Left renal pelvis (tissue), 4 donors: ENCODE data around the gene ICAM3. TPM values are rescaled to one million over a fixed set of nuclear protein-coding genes. Genes with fewer than 3 reads are reported as not detected.

Experiments used
- DNase-seq, 4 donors: peaks; one replicate each; pipeline ENCODE4 v3.0.0-alpha.2; 2013; ENCODE audit warnings: low read depth in 4 of 4, low spot score in 3 of 4
- polyA plus RNA-seq, 4 donors: library from polyadenylated mRNA; unstranded; fragments of 120-200 nt; gene quantifications; one replicate each; pipeline ENCODE4 v1.2.1, GENCODE V29; 2013; ENCODE audit not compliant: insufficient read length in 4 of 4

Gene ICAM3
- polyA plus RNA-seq, 4 donors = 6.6 to 9.4 (median 9.0) TPM

DNA sequence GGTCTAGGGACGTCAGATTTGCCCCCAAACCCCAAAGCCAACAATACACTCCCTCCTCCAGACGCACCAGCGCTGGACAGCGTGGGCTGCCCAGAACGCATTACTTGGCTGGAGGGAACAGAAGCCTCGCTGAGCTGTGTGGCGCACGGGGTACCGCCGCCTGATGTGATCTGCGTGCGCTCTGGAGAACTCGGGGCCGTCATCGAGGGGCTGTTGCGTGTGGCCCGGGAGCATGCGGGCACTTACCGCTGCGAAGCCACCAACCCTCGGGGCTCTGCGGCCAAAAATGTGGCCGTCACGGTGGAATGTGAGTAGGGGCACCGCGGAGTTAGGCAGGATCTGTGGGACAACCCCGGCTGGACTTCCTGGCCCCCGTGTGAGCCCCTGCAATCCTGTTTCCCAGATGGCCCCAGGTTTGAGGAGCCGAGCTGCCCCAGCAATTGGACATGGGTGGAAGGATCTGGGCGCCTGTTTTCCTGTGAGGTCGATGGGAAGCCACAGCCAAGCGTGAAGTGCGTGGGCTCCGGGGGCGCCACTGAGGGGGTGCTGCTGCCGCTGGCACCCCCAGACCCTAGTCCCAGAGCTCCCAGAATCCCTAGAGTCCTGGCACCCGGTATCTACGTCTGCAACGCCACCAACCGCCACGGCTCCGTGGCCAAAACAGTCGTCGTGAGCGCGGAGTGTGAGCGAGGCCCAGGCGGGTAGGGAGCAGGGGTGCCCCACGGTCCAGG, 45.6 kb downstream of the ICAM3 start:
- no peak for DNase-seq

DNA sequence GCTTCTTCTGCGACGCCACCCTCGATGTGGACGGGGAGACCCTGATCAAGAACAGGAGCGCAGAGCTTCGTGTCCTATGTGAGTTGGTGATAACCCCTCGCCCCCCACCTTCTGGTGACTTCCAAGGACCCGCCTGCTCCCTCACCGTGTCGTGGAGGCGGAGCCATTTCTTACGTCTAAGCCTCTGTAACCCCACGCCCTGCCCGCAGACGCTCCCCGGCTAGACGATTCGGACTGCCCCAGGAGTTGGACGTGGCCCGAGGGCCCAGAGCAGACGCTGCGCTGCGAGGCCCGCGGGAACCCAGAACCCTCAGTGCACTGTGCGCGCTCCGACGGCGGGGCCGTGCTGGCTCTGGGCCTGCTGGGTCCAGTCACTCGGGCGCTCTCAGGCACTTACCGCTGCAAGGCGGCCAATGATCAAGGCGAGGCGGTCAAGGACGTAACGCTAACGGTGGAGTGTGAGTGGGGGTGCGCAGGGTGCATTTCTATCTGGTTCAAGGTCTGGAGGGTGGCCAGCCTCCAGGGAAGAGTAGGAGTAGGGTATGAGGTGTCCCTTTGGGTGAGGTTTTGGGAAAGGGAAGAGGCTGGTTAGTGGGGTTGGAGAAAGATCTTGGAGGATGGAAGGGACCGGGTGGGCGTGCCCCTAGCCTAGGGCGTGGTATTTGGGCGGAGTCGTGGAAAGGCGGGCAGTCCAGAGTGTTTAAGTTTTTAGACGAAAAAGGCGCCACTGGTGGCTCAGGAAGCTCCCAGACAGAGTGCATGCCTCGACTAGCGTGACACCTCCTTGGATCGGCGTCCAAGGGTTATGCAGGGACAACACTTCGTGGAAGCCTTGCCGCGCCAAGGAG, 46.4 kb downstream of the ICAM3 start:
- no peak for DNase-seq

DNA sequence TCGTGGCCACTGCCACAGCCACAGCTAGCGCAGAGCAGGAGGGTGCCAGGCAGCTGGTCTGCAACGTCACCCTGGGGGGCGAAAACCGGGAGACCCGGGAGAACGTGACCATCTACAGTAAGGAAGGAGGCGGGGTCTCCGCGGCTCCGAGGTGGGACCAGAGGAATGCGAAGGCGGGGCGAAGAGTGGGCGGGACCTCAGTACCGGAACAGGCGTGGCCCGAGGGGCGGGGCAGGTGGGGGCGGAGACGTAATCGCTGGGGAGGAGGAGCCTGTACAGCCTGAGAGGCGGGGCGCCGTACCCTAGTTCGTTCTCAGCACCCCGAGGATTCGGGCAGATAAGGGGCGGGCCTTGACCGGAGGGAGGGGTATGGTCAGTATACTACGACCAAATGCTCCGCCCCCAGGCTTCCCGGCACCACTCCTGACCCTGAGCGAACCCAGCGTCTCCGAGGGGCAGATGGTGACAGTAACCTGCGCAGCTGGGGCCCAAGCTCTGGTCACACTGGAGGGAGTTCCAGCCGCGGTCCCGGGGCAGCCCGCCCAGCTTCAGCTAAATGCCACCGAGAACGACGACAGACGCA, 47.1 kb downstream of the ICAM3 start:
- DNase-seq = no peak

DNA sequence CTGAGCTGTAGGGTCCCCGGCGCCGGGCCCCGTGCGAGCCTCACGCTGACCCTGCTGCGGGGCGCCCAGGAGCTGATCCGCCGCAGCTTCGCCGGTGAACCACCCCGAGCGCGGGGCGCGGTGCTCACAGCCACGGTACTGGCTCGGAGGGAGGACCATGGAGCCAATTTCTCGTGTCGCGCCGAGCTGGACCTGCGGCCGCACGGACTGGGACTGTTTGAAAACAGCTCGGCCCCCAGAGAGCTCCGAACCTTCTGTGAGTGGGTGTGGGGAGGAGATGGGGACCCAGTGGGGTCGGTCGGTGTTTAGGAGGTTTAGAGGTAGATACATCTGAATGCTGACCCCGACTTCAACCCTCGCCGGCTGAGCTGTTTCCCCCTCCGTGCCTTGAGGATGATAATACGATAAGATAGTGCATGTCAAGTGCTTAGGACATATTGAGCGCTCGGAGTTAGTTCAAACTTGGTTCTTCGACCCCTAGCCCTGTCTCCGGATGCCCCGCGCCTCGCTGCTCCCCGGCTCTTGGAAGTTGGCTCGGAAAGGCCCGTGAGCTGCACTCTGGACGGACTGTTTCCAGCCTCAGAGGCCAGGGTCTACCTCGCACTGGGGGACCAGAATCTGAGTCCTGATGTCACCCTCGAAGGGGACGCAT, 47.7 kb downstream of the ICAM3 start:
- DNase-seq = no peak

DNA sequence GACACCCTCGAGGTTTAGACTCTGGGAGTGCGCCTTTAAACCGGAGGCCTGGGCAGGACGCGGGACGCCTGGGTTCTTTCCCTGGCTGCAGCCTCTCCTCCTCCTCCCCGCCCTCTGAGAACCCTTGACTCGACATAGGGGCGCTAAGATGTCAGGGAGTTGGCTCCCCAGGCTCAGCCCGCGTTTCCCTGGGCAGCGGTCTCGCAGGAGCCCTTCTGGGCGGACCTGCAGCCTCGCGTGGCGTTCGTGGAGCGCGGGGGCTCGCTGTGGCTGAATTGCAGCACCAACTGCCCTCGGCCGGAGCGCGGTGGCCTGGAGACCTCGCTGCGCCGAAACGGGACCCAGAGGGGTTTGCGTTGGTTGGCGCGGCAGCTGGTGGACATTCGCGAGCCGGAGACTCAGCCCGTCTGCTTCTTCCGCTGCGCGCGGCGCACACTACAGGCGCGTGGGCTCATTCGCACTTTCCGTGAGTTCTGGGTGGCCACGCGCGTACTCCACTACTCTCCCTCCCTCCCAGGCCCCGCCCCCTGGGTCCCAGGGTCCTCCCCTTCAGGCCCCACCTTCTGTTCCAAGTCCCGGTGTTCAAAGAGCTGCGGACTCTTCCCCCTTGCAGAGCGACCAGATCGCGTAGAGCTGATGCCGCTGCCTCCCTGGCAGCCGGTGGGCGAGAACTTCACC, 48.4 kb downstream of the ICAM3 start:
- no peak for DNase-seq

DNA sequence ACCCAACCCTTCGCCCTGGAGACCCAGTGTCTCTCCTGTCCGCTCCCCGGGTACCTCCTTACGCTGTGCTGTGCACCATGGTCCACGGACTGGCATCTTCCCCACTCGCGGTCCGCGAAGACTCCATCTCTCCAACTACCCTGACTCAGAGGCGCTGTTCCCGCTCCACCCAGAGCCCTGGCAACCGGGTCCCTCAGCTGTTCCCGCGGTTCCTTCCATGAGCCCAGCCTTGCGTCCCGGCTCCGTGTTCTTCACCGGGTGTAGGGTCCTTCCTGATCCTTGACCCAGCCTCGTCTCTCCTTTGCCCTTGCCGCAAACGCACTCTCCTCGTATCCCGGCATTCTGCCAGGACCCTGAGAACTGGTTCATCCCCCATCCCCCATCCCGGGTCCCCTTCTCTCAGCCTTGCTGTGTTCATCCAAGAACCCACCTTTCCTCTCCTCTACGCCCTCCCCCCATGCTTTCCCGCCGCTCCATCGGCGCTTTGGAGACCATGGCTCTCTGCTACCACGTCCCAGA, 49.0 kb downstream of the ICAM3 start:
- no peak for DNase-seq

DNA sequence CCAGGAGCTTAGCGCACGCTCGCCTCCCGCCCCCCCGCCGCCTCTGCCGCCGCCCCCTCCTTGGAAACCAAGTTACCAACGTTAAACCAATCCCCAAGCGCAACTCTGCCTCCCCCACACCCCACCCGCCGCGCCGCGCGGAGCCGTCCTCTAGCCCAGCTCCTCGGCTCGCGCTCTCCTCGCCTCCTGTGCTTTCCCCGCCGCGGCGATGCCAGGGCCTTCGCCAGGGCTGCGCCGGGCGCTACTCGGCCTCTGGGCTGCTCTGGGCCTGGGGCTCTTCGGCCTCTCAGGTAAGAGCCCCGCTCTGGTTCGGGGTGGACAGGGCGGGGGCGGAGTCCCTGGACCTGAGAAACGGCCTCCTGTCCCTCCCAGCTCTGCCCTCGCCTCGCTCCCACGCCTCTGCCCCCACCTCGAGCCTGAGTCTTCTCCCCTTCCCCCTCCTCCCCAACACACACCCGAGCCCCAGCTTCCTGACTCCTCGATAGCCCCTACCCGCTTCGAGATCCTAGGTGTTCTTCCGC, 49.5 kb downstream of the ICAM3 start, which contains the start of gene ICAM5:
TSS of gene ICAM5 (plus strand) at position 117 of the 521 bp plus-strand sequence. CDS start at position 209, 92 bp downstream.
- DNase-seq = no peak

DNA sequence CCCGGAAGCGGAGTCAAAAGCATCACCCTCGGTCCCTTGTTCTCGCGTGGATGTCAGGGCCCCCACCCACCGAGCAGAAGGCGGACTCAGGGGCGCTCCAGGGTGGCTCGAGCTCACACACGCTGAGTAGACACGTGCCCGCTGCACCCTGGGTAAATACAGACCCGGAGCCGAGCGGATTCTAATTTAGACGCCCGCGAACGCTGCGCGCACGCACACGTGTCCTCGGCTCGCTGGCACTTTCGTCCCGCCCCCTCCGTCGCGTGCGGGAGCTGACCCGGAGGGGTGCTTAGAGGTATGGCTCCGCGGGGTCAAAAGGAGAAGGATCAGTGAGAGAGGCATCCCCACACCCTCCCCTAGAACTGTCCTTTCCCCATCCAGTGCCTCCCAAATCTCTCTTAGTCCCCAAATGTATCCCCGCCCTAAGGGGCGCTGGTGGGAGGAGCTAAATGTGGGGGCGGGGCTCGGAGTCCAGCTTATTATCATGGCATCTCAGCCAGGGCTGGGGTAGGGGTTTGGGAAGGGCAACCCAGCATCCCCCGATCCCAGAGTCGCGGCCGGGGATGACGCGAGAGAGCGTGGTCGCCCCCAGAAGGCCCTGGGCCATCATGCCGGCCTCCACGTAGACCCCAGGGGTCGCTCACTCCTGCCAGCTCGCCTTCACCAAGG, 50.1 kb downstream of the ICAM3 start:
- DNase-seq = no peak

DNA sequence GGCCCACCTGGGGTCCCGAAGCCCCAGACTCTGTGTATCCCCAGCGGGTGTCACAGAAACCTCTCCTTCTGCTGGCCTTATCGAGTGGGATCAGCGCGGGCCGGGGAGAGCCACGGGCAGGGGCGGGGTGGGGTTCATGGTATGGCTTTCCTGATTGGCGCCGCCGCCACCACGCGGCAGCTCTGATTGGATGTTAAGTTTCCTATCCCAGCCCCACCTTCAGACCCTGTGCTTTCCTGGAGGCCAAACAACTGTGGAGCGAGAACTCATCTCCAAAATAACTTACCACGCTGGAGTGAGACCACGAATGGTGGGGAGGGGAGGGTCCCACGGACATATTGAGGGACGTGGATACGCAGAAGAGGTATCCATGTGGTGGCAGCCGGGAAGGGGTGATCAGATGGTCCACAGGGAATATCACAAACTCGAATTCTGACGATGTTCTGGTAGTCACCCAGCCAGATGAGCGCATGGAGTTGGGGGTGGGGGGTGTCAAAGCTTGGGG, 50.7 kb downstream of the ICAM3 start:
- no peak for DNase-seq

DNA sequence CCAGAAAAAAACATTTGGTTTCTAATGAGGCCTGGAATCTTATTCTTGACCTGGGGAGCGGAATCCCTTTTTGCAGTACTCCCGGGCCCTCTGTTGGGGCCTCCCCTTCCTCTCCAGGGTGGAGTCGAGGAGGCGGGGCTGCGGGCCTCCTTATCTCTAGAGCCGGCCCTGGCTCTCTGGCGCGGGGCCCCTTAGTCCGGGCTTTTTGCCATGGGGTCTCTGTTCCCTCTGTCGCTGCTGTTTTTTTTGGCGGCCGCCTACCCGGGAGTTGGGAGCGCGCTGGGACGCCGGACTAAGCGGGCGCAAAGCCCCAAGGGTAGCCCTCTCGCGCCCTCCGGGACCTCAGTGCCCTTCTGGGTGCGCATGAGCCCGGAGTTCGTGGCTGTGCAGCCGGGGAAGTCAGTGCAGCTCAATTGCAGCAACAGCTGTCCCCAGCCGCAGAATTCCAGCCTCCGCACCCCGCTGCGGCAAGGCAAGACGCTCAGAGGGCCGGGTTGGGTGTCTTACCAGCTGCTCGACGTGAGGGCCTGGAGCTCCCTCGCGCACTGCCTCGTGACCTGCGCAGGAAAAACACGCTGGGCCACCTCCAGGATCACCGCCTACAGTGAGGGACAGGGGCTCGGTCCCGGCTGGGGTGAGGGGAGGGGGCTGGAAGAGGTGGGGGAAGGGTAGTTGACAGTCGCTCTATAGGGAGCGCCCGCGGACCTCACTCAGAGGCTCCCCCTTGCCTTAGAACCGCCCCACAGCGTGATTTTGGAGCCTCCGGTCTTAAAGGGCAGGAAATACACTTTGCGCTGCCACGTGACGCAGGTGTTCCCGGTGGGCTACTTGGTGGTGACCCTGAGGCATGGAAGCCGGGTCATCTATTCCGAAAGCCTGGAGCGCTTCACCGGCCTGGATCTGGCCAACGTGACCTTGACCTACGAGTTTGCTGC, 52.4 kb downstream of the ICAM3 start, which contains the start of gene ICAM4:
TSS of gene ICAM4 (plus strand) at position 153 of the 935 bp plus-strand sequence. CDS start at position 211, 58 bp downstream.
- peak in 3 of 4 donors; percentile 58 to 73 (median 62) for DNase-seq

DNA sequence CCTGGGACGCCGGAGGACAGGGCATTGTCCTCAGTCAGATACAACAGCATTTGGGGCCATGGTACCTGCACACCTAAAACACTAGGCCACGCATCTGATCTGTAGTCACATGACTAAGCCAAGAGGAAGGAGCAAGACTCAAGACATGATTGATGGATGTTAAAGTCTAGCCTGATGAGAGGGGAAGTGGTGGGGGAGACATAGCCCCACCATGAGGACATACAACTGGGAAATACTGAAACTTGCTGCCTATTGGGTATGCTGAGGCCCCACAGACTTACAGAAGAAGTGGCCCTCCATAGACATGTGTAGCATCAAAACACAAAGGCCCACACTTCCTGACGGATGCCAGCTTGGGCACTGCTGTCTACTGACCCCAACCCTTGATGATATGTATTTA, 54.0 kb downstream of the ICAM3 start:
- DNase-seq = no peak

DNA sequence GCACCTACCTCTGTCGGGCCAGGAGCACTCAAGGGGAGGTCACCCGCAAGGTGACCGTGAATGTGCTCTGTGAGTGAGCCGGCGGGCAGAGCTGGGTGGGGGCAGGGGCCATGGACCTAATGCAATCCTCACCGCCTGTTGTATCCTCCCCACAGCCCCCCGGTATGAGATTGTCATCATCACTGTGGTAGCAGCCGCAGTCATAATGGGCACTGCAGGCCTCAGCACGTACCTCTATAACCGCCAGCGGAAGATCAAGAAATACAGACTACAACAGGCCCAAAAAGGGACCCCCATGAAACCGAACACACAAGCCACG, 54.5 kb downstream of the ICAM3 start:
- DNase-seq = no peak

DNA sequence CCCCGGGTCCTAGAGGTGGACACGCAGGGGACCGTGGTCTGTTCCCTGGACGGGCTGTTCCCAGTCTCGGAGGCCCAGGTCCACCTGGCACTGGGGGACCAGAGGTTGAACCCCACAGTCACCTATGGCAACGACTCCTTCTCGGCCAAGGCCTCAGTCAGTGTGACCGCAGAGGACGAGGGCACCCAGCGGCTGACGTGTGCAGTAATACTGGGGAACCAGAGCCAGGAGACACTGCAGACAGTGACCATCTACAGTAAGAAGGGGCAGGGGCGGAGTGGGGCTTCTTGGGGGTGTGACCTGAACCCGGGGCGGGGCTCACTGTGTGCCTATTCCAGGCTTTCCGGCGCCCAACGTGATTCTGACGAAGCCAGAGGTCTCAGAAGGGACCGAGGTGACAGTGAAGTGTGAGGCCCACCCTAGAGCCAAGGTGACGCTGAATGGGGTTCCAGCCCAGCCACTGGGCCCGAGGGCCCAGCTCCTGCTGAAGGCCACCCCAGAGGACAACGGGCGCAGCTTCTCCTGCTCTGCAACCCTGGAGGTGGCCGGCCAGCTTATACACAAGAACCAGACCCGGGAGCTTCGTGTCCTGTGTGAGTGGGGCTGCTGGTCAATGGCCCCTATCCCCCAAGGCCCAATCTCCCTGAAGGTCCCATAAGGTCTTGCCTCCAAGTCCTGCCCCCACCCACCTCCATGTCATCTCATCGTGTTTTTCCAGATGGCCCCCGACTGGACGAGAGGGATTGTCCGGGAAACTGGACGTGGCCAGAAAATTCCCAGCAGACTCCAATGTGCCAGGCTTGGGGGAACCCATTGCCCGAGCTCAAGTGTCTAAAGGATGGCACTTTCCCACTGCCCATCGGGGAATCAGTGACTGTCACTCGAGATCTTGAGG, 55.1 kb downstream of the ICAM3 start:
- no peak for DNase-seq
